ENCODE data around the gene NDUFB3. TPM values are rescaled to one million over a fixed set of nuclear protein-coding genes. Genes with fewer than 3 reads are reported as not detected.

NDUFB3 gene
- total and polyA plus RNA-seq, 2 experiments from 2014 or later, result 34.3 to 230 TPM

DNA sequence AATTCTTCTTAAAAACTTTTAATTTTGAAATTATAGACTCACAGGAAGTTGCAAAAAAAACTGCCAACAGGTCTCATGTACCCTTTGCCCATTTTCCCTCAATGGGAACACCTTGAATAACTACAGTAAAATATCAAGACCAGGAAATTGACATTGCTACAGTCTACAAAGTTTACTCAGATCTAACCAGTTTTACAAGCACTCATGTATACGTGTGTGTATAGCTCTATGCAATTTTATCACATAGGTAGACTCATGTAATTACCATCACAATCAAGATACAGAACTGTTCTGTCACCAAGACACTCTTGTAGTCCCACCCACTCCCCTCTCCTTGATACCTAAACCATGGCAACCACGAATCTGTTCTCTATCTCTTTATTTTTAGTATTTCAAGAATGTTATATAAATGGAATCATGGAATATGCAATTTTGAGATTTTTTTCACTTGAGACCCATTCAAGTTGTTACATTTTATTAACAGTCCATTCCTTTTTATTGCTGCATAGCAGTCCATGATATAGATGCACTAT lies 6.9 kb upstream of the NDUFB3 start (continued):
- TF ChIP-seq, protein P1, sequence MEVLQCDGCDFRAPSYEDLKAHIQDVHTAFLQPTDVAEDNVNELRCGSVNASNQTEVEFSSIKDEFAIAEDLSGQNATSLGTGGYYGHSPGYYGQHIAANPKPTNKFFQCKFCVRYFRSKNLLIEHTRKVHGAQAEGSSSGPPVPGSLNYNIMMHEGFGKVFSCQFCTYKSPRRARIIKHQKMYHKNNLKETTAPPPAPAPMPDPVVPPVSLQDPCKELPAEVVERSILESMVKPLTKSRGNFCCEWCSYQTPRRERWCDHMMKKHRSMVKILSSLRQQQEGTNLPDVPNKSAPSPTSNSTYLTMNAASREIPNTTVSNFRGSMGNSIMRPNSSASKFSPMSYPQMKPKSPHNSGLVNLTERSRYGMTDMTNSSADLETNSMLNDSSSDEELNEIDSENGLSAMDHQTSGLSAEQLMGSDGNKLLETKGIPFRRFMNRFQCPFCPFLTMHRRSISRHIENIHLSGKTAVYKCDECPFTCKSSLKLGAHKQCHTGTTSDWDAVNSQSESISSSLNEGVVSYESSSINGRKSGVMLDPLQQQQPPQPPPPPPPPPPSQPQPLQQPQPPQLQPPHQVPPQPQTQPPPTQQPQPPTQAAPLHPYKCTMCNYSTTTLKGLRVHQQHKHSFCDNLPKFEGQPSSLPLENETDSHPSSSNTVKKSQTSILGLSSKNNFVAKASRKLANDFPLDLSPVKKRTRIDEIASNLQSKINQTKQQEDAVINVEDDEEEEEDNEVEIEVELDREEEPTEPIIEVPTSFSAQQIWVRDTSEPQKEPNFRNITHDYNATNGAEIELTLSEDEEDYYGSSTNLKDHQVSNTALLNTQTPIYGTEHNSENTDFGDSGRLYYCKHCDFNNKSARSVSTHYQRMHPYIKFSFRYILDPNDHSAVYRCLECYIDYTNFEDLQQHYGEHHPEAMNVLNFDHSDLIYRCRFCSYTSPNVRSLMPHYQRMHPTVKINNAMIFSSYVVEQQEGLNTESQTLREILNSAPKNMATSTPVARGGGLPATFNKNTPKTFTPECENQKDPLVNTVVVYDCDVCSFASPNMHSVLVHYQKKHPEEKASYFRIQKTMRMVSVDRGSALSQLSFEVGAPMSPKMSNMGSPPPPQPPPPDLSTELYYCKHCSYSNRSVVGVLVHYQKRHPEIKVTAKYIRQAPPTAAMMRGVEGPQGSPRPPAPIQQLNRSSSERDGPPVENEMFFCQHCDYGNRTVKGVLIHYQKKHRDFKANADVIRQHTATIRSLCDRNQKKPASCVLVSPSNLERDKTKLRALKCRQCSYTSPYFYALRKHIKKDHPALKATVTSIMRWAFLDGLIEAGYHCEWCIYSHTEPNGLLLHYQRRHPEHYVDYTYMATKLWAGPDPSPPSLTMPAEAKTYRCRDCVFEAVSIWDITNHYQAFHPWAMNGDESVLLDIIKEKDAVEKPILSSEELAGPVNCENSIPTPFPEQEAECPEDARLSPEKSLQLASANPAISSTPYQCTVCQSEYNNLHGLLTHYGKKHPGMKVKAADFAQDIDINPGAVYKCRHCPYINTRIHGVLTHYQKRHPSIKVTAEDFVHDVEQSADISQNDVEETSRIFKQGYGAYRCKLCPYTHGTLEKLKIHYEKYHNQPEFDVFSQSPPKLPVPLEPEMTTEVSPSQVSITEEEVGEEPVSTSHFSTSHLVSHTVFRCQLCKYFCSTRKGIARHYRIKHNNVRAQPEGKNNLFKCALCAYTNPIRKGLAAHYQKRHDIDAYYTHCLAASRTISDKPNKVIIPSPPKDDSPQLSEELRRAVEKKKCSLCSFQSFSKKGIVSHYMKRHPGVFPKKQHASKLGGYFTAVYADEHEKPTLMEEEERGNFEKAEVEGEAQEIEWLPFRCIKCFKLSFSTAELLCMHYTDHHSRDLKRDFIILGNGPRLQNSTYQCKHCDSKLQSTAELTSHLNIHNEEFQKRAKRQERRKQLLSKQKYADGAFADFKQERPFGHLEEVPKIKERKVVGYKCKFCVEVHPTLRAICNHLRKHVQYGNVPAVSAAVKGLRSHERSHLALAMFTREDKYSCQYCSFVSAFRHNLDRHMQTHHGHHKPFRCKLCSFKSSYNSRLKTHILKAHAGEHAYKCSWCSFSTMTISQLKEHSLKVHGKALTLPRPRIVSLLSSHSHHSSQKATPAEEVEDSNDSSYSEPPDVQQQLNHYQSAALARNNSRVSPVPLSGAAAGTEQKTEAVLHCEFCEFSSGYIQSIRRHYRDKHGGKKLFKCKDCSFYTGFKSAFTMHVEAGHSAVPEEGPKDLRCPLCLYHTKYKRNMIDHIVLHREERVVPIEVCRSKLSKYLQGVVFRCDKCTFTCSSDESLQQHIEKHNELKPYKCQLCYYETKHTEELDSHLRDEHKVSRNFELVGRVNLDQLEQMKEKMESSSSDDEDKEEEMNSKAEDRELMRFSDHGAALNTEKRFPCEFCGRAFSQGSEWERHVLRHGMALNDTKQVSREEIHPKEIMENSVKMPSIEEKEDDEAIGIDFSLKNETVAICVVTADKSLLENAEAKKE (CRISPR knock-in tag; IDR thresholded peaks at IDR 0.05), result no peak
- TF ChIP-seq ZNF114 (CRISPR knock-in tag; IDR thresholded peaks at IDR 0.05), result no peak

DNA sequence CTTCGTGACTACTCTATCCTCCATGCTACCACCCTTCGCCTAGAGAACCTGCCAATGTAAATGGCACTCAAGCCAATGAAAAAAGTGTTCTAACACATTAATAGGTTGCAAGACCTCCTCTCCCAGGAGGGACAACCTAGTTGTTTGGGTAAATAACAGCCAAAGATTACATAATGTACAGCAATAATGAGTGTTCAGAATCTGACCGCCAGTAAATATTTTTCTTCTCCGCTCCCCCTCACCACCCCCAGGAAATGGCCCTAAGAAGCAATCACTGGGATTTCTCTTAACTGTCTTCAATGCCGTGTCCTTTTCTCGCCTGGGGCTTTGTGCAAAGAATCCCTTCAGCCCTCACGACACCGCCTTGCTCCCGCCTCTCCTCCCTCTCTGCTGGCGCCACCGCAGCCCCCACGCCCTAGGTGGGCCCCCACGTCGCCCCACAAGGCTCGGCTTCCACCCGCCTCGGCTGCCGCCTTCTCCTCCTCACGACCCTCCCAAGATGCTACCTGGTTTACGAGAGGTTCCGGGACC lies 788 bp upstream of the NDUFB3 start:
- Histone ChIP-seq H3K9me2 (ENCODE audit: insufficient read depth) (no peaks in the 10 kb centered on the region), H3K27me3 (ENCODE audit: insufficient read depth) (no peaks in the 10 kb centered on the region), H3K36me3 (ENCODE audit: insufficient read depth) (no peaks in the 10 kb centered on the region), H3K27ac (ENCODE audit: low read depth) (no peak overlapping the region), H4K20me1 (replicated peaks; ENCODE audit: insufficient read depth) (no peaks in the 10 kb centered on the region), H3K79me2 (replicated peaks; ENCODE audit: insufficient read depth) (peaks cover 57% of the 10 kb centered on the region), H2AFZ (peak overlapping the region; percentile 53; the same call in 1 of the 2 replicates), H3K4me2 (peak overlapping the region; percentile 83), H3K4me1 (ENCODE audit: insufficient read depth) (peaks cover 4% of the 10 kb centered on the region; the same call in 1 of the 2 replicates), H3K4me3 (peak overlapping the region; percentile 69), H3F3A (replicated peaks; ENCODE audit: low read depth) (no peaks in the 10 kb centered on the region)
- Mint-ChIP-seq H3K27ac (0 out of 2 replicates have a peak overlapping the region, but pooled peaks have one; percentile 98), H3K36me3 (ENCODE audit: low read depth) (no peaks in the 10 kb centered on the region), H3K9me3 (no peaks in the 10 kb centered on the region; the same call in 2 of the 3 replicates), H3K27me3 (ENCODE audit: insufficient read depth, low read depth, poor library complexity) (no peaks in the 10 kb centered on the region), H3K4me3 (peak overlapping the region; percentile 95), H3K4me1 (peaks cover 17% of the 10 kb centered on the region; the same call in 2 of the 3 replicates)
- ATAC-seq, result peak; percentile 6; the same call in 1 of the 3 replicates
- DNase-seq (ENCODE audit: low spot score), result no peak
- TF ChIP-seq, protein P2, sequence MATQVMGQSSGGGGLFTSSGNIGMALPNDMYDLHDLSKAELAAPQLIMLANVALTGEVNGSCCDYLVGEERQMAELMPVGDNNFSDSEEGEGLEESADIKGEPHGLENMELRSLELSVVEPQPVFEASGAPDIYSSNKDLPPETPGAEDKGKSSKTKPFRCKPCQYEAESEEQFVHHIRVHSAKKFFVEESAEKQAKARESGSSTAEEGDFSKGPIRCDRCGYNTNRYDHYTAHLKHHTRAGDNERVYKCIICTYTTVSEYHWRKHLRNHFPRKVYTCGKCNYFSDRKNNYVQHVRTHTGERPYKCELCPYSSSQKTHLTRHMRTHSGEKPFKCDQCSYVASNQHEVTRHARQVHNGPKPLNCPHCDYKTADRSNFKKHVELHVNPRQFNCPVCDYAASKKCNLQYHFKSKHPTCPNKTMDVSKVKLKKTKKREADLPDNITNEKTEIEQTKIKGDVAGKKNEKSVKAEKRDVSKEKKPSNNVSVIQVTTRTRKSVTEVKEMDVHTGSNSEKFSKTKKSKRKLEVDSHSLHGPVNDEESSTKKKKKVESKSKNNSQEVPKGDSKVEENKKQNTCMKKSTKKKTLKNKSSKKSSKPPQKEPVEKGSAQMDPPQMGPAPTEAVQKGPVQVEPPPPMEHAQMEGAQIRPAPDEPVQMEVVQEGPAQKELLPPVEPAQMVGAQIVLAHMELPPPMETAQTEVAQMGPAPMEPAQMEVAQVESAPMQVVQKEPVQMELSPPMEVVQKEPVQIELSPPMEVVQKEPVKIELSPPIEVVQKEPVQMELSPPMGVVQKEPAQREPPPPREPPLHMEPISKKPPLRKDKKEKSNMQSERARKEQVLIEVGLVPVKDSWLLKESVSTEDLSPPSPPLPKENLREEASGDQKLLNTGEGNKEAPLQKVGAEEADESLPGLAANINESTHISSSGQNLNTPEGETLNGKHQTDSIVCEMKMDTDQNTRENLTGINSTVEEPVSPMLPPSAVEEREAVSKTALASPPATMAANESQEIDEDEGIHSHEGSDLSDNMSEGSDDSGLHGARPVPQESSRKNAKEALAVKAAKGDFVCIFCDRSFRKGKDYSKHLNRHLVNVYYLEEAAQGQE (IDR thresholded peaks at IDR 0.05; ENCODE audit: unreplicated experiment), result no peak
- TF ChIP-seq ZNF331 (CRISPR knock-in tag; IDR thresholded peaks at IDR 0.05; ENCODE audit: low read depth) (no peak), NANOG (IDR thresholded peaks at IDR 0.05; ENCODE audit: borderline replicate concordance) (no peak), EZH2 (IDR thresholded peaks at IDR 0.05; ENCODE audit: low read depth, unreplicated experiment) (no peak), POLR2AphosphoS5 (IDR thresholded peaks at IDR 0.05; ENCODE audit: low read depth) (no peak), ZNF114 (CRISPR knock-in tag; IDR thresholded peaks at IDR 0.05) (no peak), JUNB (IDR thresholded peaks at IDR 0.05; ENCODE audit: unreplicated experiment) (no peak), EZH2phosphoT487 (IDR thresholded peaks at IDR 0.05; ENCODE audit: unreplicated experiment) (no peak), CREB1 (CRISPR knock-in tag; IDR thresholded peaks at IDR 0.05; ENCODE audit: low read depth) (no peak)
- TF ChIP-seq, protein P3, sequence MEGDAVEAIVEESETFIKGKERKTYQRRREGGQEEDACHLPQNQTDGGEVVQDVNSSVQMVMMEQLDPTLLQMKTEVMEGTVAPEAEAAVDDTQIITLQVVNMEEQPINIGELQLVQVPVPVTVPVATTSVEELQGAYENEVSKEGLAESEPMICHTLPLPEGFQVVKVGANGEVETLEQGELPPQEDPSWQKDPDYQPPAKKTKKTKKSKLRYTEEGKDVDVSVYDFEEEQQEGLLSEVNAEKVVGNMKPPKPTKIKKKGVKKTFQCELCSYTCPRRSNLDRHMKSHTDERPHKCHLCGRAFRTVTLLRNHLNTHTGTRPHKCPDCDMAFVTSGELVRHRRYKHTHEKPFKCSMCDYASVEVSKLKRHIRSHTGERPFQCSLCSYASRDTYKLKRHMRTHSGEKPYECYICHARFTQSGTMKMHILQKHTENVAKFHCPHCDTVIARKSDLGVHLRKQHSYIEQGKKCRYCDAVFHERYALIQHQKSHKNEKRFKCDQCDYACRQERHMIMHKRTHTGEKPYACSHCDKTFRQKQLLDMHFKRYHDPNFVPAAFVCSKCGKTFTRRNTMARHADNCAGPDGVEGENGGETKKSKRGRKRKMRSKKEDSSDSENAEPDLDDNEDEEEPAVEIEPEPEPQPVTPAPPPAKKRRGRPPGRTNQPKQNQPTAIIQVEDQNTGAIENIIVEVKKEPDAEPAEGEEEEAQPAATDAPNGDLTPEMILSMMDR (conservative IDR thresholded peaks at IDR 0.05; ENCODE audit: low read depth in 2 of 2), result no peak
- TF ChIP-seq, protein P4, sequence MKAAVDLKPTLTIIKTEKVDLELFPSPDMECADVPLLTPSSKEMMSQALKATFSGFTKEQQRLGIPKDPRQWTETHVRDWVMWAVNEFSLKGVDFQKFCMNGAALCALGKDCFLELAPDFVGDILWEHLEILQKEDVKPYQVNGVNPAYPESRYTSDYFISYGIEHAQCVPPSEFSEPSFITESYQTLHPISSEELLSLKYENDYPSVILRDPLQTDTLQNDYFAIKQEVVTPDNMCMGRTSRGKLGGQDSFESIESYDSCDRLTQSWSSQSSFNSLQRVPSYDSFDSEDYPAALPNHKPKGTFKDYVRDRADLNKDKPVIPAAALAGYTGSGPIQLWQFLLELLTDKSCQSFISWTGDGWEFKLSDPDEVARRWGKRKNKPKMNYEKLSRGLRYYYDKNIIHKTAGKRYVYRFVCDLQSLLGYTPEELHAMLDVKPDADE (IDR thresholded peaks at IDR 0.05), result no peak

Measured in GM23338 (cell line).